Neural cell (in vitro differentiated cells): ENCODE measurements around the gene PTPRD.

ENCODE experiments used
- EP300 ChIP-seq: fragments of 450-650 bp; conservative IDR thresholded peaks from 2 replicates; pipeline ENCODE4 v1.6.1; 2014; ENCODE audit warnings: antibody characterized with exemption, mild to moderate bottlenecking, moderate library complexity; ENCODE audit not compliant: poor library complexity, severe bottlenecking
- EZH2 ChIP-seq: fragments of 200-600, 300-800 bp; shearing (Covaris generic), sonication (generic); IDR thresholded peaks from 2 replicates; pipeline ENCODE4 v1.6.1; 2014; ENCODE audit warnings: antibody characterized with exemption, low read length, borderline replicate concordance, mild to moderate bottlenecking; ENCODE audit not compliant: insufficient read depth, poor library complexity, severe bottlenecking
- MXI1 ChIP-seq: fragments of 450-650 bp; conservative IDR thresholded peaks from 2 replicates; pipeline ENCODE4 v1.6.1; 2014; ENCODE audit warnings: antibody characterized with exemption, mild to moderate bottlenecking; ENCODE audit not compliant: poor library complexity, severe bottlenecking
- POLR2AphosphoS5 ChIP-seq: IDR thresholded peaks from 2 replicates; pipeline ENCODE4 v1.6.1; 2012
- RAD21 ChIP-seq: fragments of 450-650 bp; conservative IDR thresholded peaks from 2 replicates; pipeline ENCODE4 v1.6.1; 2014; ENCODE audit warnings: antibody characterized with exemption, mild to moderate bottlenecking, moderate library complexity
- TAF1 ChIP-seq: IDR thresholded peaks from 2 replicates; pipeline ENCODE4 v1.6.1; 2012; ENCODE audit warnings: low read depth
- TF ChIP-seq, protein P1 (sequence below): fragments of 450-650 bp; IDR thresholded peaks from 2 replicates; pipeline ENCODE4 v1.5.1; 2014; ENCODE audit warnings: antibody characterized with exemption, mild to moderate bottlenecking, moderate library complexity; ENCODE audit not compliant: poor library complexity, severe bottlenecking

DNA sequence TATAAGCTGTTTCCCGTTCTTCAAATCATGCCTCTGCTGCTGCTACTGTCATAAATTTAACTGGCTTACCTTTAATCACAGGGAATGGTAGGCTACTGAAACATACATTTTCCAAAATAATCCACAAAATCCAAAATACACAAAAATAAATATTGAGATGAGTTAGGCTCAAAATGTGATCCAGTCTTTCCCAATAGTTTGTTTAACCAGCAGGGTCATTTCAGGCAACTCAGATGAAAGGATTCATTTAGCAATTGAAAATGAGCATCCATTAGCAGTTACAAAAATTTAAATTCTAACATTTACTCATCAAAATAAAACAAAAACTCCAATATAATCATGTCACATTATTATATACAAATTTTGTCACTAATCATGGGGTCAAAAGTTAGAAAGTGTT, 1797.6 kb downstream of the PTPRD start:
- TF ChIP-seq, protein P1, sequence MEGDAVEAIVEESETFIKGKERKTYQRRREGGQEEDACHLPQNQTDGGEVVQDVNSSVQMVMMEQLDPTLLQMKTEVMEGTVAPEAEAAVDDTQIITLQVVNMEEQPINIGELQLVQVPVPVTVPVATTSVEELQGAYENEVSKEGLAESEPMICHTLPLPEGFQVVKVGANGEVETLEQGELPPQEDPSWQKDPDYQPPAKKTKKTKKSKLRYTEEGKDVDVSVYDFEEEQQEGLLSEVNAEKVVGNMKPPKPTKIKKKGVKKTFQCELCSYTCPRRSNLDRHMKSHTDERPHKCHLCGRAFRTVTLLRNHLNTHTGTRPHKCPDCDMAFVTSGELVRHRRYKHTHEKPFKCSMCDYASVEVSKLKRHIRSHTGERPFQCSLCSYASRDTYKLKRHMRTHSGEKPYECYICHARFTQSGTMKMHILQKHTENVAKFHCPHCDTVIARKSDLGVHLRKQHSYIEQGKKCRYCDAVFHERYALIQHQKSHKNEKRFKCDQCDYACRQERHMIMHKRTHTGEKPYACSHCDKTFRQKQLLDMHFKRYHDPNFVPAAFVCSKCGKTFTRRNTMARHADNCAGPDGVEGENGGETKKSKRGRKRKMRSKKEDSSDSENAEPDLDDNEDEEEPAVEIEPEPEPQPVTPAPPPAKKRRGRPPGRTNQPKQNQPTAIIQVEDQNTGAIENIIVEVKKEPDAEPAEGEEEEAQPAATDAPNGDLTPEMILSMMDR: no peak
- TF ChIP-seq TAF1: no peak
- TF ChIP-seq EZH2: no peak
- no peak for TF ChIP-seq POLR2AphosphoS5
- no peak for TF ChIP-seq MXI1
- no peak for TF ChIP-seq RAD21
- TF ChIP-seq EP300: no peak
